Measurements from ENCODE around the gene IMMT.
A peak's percentile ranks its signal among the peaks of the same experiment; 100 is the strongest.

Gene IMMT

GRCh38 chr2:86139981-86140380, 55.3 kb downstream of the IMMT start:
- no peak for DNase-seq

DNA sequence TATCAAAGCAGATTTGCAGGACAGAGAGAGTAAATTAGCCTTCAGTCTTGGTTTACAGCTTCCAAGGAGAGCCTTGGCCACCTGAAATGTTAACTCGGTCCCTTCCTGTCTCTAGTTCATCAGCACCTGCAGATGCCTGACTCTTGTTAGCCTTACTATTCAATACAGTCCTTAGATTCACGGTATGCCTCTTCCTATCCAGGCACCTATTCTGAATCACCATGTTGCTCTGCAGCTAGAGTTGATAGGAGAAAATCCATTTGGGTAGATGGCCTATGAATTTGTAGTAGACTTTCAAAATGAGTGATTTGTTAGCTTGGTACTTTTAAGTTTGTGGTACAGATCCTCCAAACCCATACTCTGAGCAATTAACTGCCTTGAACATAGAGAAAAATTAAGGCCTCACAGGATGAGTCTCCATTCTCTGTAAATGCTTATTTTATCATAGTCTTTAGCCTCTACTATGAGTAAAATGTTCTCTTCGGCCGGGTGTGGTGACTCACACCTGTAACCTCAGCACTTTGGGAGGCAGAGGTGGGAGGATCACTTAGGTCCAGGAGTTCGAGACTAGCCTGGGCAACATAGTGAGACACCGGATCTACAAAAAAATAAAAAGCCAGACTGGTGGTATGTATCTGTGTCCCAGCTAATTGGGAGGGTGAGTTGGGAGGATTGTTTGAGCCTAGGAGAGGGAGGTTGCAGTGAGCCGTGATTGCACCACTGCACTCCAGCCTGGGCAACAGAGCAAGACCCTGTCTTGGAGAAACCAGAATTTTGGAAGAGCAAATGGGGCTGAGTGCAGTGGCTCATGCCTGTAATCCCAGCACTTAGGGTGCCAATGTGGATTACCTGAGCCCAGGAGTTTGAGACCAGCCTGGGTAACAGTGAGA, 56.3 kb downstream of the IMMT start:
- no peak for DNase-seq

- no peak for DNase-seq
Observed at GRCh38 chr2:86136141-86136540, 59.1 kb downstream of the IMMT start.

DNA sequence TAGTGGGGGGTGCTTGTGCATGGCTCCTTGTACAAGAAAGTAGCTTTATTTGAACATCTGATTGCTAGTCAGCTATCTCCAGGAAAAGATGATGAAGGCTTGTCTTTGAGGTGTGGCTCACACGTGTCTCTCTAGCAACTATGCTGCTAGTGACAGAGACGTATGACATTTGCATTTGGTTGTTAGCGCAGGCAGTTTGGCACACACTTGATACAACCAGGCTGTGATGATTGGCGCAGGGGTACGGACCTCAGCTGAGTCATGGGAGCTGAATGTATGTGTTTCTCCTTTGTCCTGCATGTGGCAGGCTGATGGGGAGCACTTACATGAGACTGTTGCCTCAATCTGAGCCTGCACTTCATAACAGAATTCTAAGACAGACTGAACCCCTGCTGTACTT, 59.6 kb downstream of the IMMT start:
- no peak for DNase-seq

- DNase-seq, result no peak
Observed at GRCh38 chr2:86134709-86135108, 60.6 kb downstream of the IMMT start.

GRCh38 chr2:86124683-86125082, 70.6 kb downstream of the IMMT start:
- DNase-seq, result peak; percentile 55

DNA sequence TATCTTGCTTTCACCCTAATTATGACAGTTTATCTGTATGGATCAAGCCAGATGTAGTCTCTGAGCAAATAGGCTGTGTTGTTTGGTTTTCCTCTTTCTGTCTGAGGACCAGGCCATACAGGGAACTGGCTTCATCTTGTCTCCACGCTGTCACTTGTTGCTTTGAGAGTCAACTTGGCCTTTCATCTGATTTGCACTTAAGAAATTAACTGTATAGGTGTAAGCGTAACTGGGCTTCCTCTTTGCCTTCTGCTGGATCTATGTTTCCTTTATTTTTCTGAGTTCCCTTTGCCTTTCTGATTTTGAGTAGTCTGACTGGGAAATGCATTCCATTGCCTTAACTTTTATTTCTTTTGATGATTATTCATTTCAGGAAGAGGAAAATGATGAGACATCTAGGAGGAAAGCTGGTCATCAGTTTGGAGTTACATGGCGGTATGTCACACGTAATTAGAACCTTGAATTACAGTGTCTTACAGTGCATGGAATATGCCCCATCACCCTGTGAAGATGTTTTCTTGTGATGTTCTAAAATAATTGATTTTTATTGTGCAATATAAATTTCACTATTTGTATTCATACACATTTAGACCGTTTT, 71.8 kb downstream of the IMMT start:
- DNase-seq, result no peak

DNA sequence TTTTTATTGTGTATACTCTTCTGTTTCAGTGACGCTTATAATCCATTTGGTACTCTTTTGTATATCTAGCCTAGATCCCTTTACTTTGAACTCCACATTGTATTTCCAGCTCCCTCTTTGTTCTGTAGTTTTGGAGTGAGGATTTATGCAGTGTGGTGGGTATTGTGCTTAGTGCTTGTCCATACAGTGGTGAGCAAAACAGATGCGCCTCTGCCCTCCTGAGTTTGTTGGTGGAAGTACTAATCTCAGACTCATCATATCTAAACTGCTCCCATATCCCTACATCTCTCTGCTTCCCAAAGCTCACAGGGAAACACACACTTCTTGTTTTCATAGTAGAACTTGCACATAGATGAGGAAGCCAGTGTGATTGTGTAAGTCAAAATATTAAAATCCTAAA, 77.1 kb downstream of the IMMT start:
- no peak for DNase-seq

GRCh38 chr2:86107031-86107430, 88.2 kb downstream of the IMMT start:
- no peak for DNase-seq

DNA sequence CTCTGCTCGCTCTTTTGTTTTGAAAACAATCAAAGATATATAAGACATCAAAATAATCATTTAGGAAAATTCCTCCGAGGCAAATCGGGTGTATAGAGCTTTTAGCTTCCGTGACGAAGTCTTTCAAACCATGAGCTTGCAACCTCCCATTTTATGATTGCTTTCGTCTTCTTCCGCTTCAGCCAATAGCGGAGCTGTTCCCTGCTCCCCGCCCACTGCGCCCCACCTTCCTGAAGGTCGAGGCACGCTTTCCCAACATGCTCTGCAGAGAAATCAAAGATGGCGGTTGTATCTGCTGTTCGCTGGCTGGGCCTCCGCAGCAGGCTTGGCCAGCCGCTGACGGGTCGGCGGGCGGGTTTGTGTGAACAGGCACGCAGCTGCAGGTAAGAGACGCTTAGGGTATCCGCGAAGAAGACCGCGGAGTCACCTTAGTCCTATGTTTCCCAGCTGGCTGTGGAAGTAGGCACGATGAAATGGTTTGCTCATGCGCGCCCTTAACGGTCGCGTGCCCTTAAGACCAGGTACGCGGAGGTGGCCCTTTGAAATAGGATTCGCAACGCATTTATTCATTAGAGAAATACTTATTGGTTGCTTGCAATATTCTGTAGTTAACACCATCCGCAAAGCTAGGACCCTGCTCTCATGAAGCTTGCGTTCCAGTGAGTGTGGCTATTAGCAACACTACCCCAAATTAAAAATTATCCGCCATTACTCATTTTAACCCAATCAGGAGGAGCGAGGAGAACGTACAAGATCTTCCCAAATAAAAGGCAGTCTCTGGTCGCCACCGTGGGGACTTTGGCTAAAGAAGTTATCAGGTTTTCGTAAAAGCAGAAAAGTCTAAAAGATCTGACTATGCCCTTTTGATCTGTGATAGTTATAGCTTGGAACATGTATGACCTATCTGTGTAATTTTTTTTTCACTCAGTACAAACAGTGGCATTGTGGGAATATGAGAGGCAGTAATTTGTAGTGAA, 89.0 kb downstream of the IMMT start, which contains the start of gene PTCD3:
Gene PTCD3 (plus strand): TSS at position 267 of the 977 bp plus-strand sequence. CDS start 13 bp downstream, at position 280.
- DNase-seq, result peak; percentile 99

GRCh38 chr2:86105252-86105968, 89.9 kb downstream of the IMMT start, which contains the start of gene POLR1A:
Gene POLR1A (minus strand): TSS chr2:86105886. CDS start chr2:86105776, 110 bp downstream.
- DNase-seq, result peak; percentile 99

- no peak for DNase-seq
Observed at GRCh38 chr2:86102157-86102556, 93.1 kb downstream of the IMMT start.

DNA sequence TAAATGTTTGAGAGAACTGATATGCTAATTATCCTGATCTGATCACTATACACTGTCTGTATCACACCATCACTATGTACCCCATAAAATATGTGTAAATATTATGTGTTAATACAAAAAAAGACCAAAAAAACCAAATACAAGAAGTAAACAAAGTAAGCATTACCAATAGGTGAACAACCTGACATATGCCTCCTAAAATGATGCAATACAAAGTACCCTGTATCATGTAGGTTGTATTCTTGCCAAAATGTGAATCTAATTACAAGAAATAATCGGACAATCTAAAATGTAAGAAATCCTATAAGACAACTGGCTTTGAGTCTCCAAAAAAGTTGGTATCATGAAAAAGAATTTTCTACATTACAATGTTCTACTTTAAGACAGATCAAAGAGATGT, 97.3 kb downstream of the IMMT start:
- no peak for DNase-seq

GRCh38 chr2:86097114-86097896, 98.0 kb downstream of the IMMT start:
- DNase-seq, result no peak

- no peak for DNase-seq
Observed at GRCh38 chr2:86094229-86094628, 101.0 kb downstream of the IMMT start.
